ENCODE measurements around the gene KCND2. TPM values are rescaled to one million over a fixed set of nuclear protein-coding genes. Genes with fewer than 3 reads are reported as not detected.

KCND2 gene
- total RNA-seq, 2 donors from 2014 or later: 0.11 to 0.12 TPM

DNA sequence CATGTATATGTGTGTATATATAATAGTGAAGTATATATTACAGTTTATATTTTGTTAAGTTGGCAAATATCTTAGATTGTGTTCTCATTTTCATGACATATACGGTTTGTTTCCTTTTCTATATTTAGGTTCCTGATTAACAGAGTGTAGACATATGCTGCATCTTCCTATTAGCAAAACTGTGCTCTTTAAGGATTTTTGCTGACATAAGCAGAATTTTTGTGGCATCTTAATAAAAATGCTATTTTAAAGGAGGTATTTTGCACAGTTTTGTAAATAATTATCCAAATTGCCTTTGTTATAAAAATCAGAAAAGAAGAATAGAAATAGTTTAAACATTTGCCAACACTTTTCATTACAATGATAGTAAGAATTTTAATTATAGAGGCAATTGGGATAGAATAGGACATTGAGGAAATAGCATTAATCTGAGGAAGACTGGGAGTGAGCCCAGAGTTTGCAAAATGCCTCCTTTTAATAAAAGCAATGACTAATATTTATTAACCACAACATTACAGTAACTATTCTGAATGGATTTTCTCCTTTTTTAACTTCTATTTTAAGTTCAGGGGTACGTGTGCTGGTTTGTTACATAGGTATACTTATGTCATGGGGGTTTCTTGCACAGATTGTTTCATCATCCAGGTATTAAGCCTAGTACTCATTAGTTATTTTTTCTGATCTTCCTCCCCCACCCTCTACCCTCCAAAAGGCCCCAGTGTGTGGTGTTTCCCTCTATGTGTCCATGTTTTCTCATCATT lies 38.2 kb downstream of the KCND2 start:
- DNase-seq (ENCODE audit: low spot score): no peak
- H3K4me1 ChIP-seq: no peaks in the 10 kb centered on the region
- H3K36me3 ChIP-seq: no peaks in the 10 kb centered on the region
- TF ChIP-seq, protein P1, sequence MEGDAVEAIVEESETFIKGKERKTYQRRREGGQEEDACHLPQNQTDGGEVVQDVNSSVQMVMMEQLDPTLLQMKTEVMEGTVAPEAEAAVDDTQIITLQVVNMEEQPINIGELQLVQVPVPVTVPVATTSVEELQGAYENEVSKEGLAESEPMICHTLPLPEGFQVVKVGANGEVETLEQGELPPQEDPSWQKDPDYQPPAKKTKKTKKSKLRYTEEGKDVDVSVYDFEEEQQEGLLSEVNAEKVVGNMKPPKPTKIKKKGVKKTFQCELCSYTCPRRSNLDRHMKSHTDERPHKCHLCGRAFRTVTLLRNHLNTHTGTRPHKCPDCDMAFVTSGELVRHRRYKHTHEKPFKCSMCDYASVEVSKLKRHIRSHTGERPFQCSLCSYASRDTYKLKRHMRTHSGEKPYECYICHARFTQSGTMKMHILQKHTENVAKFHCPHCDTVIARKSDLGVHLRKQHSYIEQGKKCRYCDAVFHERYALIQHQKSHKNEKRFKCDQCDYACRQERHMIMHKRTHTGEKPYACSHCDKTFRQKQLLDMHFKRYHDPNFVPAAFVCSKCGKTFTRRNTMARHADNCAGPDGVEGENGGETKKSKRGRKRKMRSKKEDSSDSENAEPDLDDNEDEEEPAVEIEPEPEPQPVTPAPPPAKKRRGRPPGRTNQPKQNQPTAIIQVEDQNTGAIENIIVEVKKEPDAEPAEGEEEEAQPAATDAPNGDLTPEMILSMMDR (IDR thresholded peaks at IDR 0.05): no peak
- H3K9me3 ChIP-seq: no peaks in the 10 kb centered on the region
- H3K27me3 ChIP-seq: no peaks in the 10 kb centered on the region
- H3K27ac ChIP-seq: no peak overlapping the region
- no peak overlapping the region for H3K4me3 ChIP-seq

DNA sequence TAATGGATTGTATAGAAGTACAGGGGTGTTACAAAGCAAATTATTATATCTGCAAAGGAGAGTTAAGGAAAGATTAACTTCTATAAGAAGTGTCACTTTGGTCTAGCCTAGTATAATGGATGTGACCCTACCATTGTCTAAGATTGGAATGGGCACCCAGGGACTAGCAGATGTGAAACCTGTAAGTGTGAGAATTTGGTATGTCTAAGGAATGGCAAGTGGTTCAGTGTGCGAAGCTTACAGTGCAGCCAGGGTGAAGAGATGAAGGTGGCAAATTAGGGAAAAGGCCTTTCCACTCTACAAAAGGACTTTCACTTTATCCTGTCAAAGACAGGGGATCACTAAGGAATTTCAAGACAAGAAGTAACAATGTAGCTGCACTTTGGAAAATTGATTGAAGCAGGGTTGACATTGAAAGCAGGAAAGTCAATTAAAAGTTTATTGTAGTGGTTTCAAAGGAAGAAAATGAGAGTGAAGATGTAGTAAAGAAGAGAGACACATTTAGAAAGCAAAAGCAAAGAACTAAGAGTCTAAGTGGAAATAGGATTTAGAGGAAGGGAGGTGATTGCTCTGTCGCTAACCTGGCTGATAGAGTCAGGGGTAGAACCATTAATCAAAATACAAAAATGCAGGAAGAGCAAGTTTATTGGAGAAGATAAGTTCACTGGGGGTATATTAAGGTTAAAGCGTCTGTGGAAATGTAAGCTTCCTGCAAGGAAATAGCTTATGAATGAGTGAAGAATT lies 47.4 kb downstream of the KCND2 start:
- no peak overlapping the region for H3K4me3 ChIP-seq
- no peaks in the 10 kb centered on the region for H3K27me3 ChIP-seq
- H3K9me3 ChIP-seq: no peaks in the 10 kb centered on the region
- DNase-seq (ENCODE audit: low spot score): no peak
- no peaks in the 10 kb centered on the region for H3K36me3 ChIP-seq
- no peak overlapping the region for H3K27ac ChIP-seq
- no peaks in the 10 kb centered on the region for H3K4me1 ChIP-seq
- TF ChIP-seq, protein P1 (IDR thresholded peaks at IDR 0.05): no peak

DNA sequence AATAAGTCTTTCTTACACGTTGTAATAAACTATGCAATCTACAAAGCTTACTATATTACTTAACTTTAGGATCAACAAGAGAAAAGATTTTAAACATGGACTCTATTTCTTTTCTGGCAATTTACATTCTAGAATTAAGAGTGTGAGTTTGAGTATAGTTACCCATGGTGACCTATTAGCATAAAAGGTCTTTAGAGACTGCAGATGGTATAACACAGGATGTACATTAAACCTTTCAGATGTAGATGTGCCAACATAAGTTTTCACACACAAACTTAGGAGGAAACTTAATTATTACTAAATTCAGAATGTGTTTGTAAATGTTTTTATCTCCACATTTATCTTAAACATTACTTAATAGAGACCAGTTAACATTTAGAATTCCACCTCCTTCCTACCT lies 54.1 kb downstream of the KCND2 start:
- no peaks in the 10 kb centered on the region for H3K27me3 ChIP-seq
- DNase-seq (ENCODE audit: low spot score): no peak
- H3K27ac ChIP-seq: no peak overlapping the region
- no peaks in the 10 kb centered on the region for H3K9me3 ChIP-seq
- no peaks in the 10 kb centered on the region for H3K36me3 ChIP-seq
- no peak overlapping the region for H3K4me3 ChIP-seq
- H3K4me1 ChIP-seq: no peaks in the 10 kb centered on the region
- TF ChIP-seq, protein P1 (IDR thresholded peaks at IDR 0.05): no peak

DNA sequence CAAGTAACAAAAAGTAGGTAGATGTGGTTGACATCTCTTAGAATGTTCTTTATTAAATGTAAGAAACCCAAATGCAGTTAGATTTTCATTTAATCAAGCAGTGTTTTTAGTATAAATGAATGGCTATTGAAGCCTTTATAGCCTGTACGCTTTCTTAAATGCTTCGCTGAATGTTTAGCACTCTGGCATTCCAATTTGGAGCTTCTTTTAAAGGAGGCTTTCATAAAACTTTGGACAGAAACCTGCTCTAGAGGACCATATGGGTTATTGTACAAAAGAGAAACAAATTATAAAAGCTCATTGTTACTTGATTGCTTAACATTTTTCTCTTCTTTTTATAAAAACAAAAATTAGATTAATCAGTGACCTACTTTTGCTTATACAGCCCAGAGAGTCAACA lies 59.5 kb downstream of the KCND2 start:
- Histone ChIP-seq H3K4me1 (no peaks in the 10 kb centered on the region), H3K27ac (no peak overlapping the region), H3K27me3 (no peaks in the 10 kb centered on the region), H3K4me3 (no peak overlapping the region), H3K9me3 (no peaks in the 10 kb centered on the region), H3K36me3 (no peaks in the 10 kb centered on the region)
- TF ChIP-seq, protein P1 (IDR thresholded peaks at IDR 0.05): no peak
- DNase-seq (ENCODE audit: low spot score): no peak

DNA sequence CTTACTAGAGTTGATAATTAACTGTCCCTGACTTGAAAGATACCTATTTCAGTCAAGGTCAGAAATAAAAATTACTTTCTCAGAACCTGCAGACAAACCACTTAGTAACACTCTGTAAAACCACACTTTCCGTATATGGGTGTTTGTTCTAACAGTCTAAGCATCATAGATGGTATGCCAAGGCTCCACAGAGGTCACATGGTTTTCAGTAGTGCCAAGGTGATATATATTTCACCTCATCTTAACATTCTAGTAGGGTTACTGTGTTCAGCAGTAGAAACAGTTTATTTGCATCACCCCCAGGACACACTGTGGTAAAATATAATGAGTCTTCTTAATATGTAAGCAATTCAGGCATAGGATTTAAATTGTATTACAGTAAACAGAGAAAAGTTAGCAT lies 61.5 kb downstream of the KCND2 start:
- H3K36me3 ChIP-seq: no peaks in the 10 kb centered on the region
- no peaks in the 10 kb centered on the region for H3K27me3 ChIP-seq
- no peak overlapping the region for H3K4me3 ChIP-seq
- TF ChIP-seq, protein P1 (IDR thresholded peaks at IDR 0.05): no peak
- H3K9me3 ChIP-seq: no peaks in the 10 kb centered on the region
- no peaks in the 10 kb centered on the region for H3K4me1 ChIP-seq
- DNase-seq (ENCODE audit: low spot score): no peak
- H3K27ac ChIP-seq: no peak overlapping the region

All from right atrium auricular region (tissue), 2 donors.